GM18498 (cell line): ENCODE results near the gene TCN1.

Experiments used
- ATAC-seq: cut with Tn5 transposase; IDR thresholded peaks from one replicate; pipeline ENCODE4 v1.9.1; 2021; ENCODE audit warnings: mild to moderate bottlenecking, moderate library complexity; ENCODE audit not compliant: unreplicated experiment

TCN1 gene

DNA sequence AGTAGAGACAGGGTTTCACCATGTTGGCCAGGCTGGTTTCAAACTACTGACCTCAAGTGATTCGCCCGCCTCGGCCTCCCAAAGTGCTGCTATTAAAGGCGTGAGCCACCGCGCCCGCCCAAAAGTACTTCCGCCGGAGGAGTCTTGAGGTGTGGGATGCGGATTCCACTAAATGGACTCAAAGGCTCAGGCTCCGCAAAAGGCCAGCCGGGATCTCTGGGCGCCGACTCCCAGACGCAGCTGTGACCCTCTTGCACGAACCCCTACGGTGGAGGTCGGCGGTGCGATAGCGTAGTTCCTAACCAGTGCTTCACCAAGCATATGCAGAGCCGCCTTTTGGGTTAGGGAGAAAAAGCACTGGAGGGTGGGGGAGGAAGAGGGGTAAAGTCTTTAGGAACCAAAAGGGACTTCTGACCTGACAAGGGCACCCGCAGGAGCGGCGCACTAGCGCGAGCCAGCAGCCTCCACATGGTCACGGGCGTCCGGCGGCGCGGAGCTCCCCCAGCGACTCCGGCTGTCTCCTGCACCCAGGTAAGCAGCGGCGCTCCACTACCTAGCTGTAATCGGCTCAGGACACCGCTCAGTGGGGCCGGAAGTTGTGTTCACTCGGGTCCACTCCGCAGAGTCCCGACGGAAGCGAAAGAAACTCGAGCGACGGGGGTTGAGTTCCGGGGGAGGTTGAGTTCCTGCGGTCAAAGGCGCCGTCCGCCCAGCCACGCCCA lies 55.9 kb downstream of the TCN1 start, which contains the start of gene MRPL16:
MRPL16 (minus strand) TSS at position 590 of the 722 bp plus-strand sequence; CDS start at position 470, 120 bp downstream.
- peak; percentile 99 for ATAC-seq

DNA sequence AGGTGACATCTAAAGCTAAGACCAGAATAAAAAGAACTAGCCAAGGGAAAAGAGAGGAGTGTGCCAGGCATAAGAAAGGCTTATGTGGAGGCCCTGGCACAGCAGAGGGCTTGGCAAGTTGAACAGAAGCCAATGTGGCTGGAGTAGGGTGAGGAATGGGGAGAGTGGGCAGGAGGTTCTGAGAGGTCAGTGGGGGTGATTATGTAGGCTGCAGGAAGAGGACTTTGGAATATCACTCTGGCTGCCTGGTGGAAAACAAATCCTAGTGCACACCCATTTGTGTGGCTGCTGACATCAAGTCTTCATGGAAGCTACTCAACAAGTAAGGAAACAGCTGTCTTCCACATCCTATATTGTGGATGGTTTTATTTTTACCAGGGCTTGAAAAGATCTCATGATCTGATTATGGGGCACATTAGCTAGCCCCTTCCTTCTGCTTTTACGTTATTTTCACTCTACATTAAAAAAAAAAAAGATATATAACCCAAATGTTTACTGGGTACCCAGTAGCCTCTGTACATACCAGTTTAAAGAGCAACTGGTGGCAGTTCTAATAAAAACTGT lies 59.2 kb downstream of the TCN1 start:
- ATAC-seq, result no peak

- ATAC-seq, result no peak
Measured at GRCh38 chr11:59804061-59804460, 62.2 kb downstream of the TCN1 start.
